Measurements from ENCODE around the gene DRD1. TPM values are rescaled to one million over a fixed set of nuclear protein-coding genes. Genes with fewer than 3 reads are reported as not detected.

DRD1 gene
- total and polyA plus RNA-seq, 2 of the 4 experiments (the other 2 are of a cell fraction): 0.18 to 0.19 TPM

- no peak overlapping the region for H3K56ac ChIP-seq (ENCODE audit: extremely low read depth, insufficient read depth, low read length)
- H3K4me1 ChIP-seq (ENCODE audit: control insufficient read depth, insufficient read depth, low read length): no peaks in the 10 kb centered on the region
- H3K36me3 ChIP-seq (ENCODE audit: control insufficient read depth, insufficient read depth, low read length): no peaks in the 10 kb centered on the region
- H2BK120ac ChIP-seq (ENCODE audit: low read depth, low read length): no peak overlapping the region
- no peak overlapping the region for H3K23ac ChIP-seq (ENCODE audit: low read depth, low read length)
- H4K91ac ChIP-seq (ENCODE audit: insufficient read depth, low read depth, low read length): no peak overlapping the region
- in situ Hi-C loops (cut with MboI; ENCODE audit: low sequenced_read_pairs) (no loop called here), intact Hi-C loops (cut with micrococcal nuclease) (no loop called here), dilution Hi-C loops (cut with HindIII; ENCODE audit: low sequenced_read_pairs, unreplicated experiment) (no loop called here)
- no peak overlapping the region for H3K4me3 ChIP-seq (ENCODE audit: insufficient read depth, low read depth, low read length)
- ChIA-PET POLR2A (ENCODE audit: unreplicated experiment) (no interaction called here), CTCF (no interaction called here)
- no peak overlapping the region for H2AFZ ChIP-seq (replicated peaks; ENCODE audit: low read length, poor library complexity)
- H4K20me1 ChIP-seq (ENCODE audit: insufficient read depth, low read length): no peaks in the 10 kb centered on the region
- H3K4me2 ChIP-seq (ENCODE audit: low read depth, low read length): no peak overlapping the region
- no peak overlapping the region for H4K8ac ChIP-seq (ENCODE audit: low read depth in 2 of 2, low read length in 2 of 2)
- WGBS, 2 experiments (ENCODE audit: extremely low coverage in 2 of 2, insufficient read length in 1 of 2): no CpG with 5 or more reads among the region's 3 CpGs
- no peak overlapping the region for H2BK5ac ChIP-seq (ENCODE audit: low read depth, low read length, poor library complexity, severe bottlenecking)
- H3K4ac ChIP-seq (ENCODE audit: low read depth, low read length): no peak overlapping the region
- no peak overlapping the region for H4K5ac ChIP-seq (ENCODE audit: low read depth, low read length)
- no peak overlapping the region for H2AK9ac ChIP-seq (replicated peaks; ENCODE audit: low read depth, low read length, poor library complexity)
- H3K18ac ChIP-seq (ENCODE audit: low read depth, low read length): no peak overlapping the region
- H3K27me3 ChIP-seq (ENCODE audit: control insufficient read depth, insufficient read depth, low read length): no peaks in the 10 kb centered on the region
- H2BK15ac ChIP-seq (ENCODE audit: low read depth, low read length): no peak overlapping the region
- no TSS peak for BruUV-seq (replicated peaks)
- H3K27ac ChIP-seq (ENCODE audit: insufficient read depth, low read length): no peak overlapping the region
- H3K9me3 ChIP-seq (ENCODE audit: control insufficient read depth, insufficient read depth, low read length): no peaks in the 10 kb centered on the region
- DNase-seq (no peak), ATAC-seq (ENCODE audit: low read depth) (no peak)
- H2BK20ac ChIP-seq (ENCODE audit: low read depth, low read length): no peak overlapping the region
- H3K14ac ChIP-seq (replicated peaks; ENCODE audit: low read depth, low read length): no peak overlapping the region
- no peaks in the 10 kb centered on the region for H3K79me1 ChIP-seq (ENCODE audit: low read depth in 1 of 2, low read length in 2 of 2)
- no peak overlapping the region for H2AK5ac ChIP-seq (ENCODE audit: low read depth, low read length)
- no peak overlapping the region for H3K9ac ChIP-seq (ENCODE audit: low read depth, low read length)
- TF ChIP-seq BHLHE40 (IDR thresholded peaks at IDR 0.05; ENCODE audit: low read depth, low read length): no peak
- TF ChIP-seq NFE2L2 (IDR thresholded peaks at IDR 0.05; ENCODE audit: low read depth, low read length): no peak
- TF ChIP-seq RCOR1 (IDR thresholded peaks at IDR 0.05; ENCODE audit: insufficient replicate concordance, low read length): no peak
- no peak for TF ChIP-seq MAZ (IDR thresholded peaks at IDR 0.05; ENCODE audit: borderline replicate concordance, low read depth, low read length)
- no peak for TF ChIP-seq CEBPB (IDR thresholded peaks at IDR 0.05; ENCODE audit: low read depth, low read length)
- TF ChIP-seq CTCF (conservative IDR thresholded peaks at IDR 0.05; ENCODE audit: low read depth, low read length): no peak
- TF ChIP-seq FOS (IDR thresholded peaks at IDR 0.05; ENCODE audit: low read depth, low read length): no peak
- TF ChIP-seq ELK1 (IDR thresholded peaks at IDR 0.05; ENCODE audit: borderline replicate concordance, low read depth, low read length): no peak
- no peak for TF ChIP-seq RAD21 (IDR thresholded peaks at IDR 0.05; ENCODE audit: low read length)
- TF ChIP-seq CHD1 (IDR thresholded peaks at IDR 0.05; ENCODE audit: low read depth, low read length): no peak
- no peak for TF ChIP-seq MAFK (IDR thresholded peaks at IDR 0.05; ENCODE audit: low read depth, low read length)
- TF ChIP-seq MXI1 (IDR thresholded peaks at IDR 0.05; ENCODE audit: borderline replicate concordance, low read depth, low read length): no peak
- TF ChIP-seq RFX5 (IDR thresholded peaks at IDR 0.05; ENCODE audit: low read depth, low read length): no peak
- TF ChIP-seq SMC3 (IDR thresholded peaks at IDR 0.05; ENCODE audit: low read depth, low read length): no peak
- no peak for TF ChIP-seq POLR2A (IDR thresholded peaks at IDR 0.05; ENCODE audit: low read depth, low read length)
- TF ChIP-seq USF2 (IDR thresholded peaks at IDR 0.05; ENCODE audit: low read depth, low read length): no peak
- no peaks in the 10 kb centered on the region for H3K9me1 ChIP-seq (ENCODE audit: insufficient read depth, low read length)
Observed at GRCh38 chr5:175406300-175406699, 37.7 kb downstream of the DRD1 start.

All from IMR-90 (cell line).